IMR-90 (cell line): ENCODE measurements around the gene TCEA2. TPM values are rescaled to one million over a fixed set of nuclear protein-coding genes. Genes with fewer than 3 reads are reported as not detected.

ENCODE experiments used
- ATAC-seq: fragments of 200-7000 bp; cut with Tn5 transposase; 2 replicates; pipeline ENCODE4 v1.9.1; 2020; ENCODE audit warnings: low read depth, mild to moderate bottlenecking, moderate library complexity
- BruUV-seq: library from RNA; stranded (reverse); fragments of 400-500 nt; replicated peaks from 2 replicates; lab custom pipeline; 2021; lab: Mats Ljungman, UMichigan
- CTCF ChIA-PET: fragments of 300-600 bp; formaldehyde crosslinking; extraction: SDS; loops from one replicate; lab custom pipeline; 2021; ENCODE audit warnings: antibody characterized with exemption; lab: Yijun Ruan, JAX
- POLR2A ChIA-PET: fragments of 300-600 bp; sonication (Branson Sonifier 250); formaldehyde crosslinking; loops from one replicate; lab custom pipeline; 2022; ENCODE audit warnings: antibody characterized with exemption; ENCODE audit not compliant: unreplicated experiment; lab: Charles Lee
- DNase-seq: peaks from one replicate; pipeline ENCODE4 v3.0.0; 2013
- H2AFZ ChIP-seq: replicated peaks from 2 replicates; pipeline ENCODE3; 2013; ENCODE audit warnings: low read length, mild to moderate bottlenecking; ENCODE audit not compliant: poor library complexity
- H2AK5ac ChIP-seq: 2 replicates; pipeline ENCODE4 v1.6.1; 2013; ENCODE audit warnings: low read depth, low read length, inconsistent platforms
- H2AK9ac ChIP-seq: replicated peaks from 2 replicates; pipeline ENCODE3; 2013; ENCODE audit warnings: mild to moderate bottlenecking, low read depth, low read length, moderate library complexity; ENCODE audit not compliant: poor library complexity
- H2BK120ac ChIP-seq: 2 replicates; pipeline ENCODE4 v1.6.1; 2013; ENCODE audit warnings: low read depth, low read length, inconsistent platforms
- H2BK15ac ChIP-seq: 3 replicates; pipeline ENCODE4 v1.6.1; 2013; ENCODE audit warnings: low read depth, low read length, inconsistent platforms
- H2BK20ac ChIP-seq: 2 replicates; pipeline ENCODE4 v1.6.1; 2013; ENCODE audit warnings: low read depth, mild to moderate bottlenecking, inconsistent platforms, low read length, moderate library complexity
- H2BK5ac ChIP-seq: 2 replicates; pipeline ENCODE4 v1.6.1; 2013; ENCODE audit warnings: mild to moderate bottlenecking, low read depth, low read length, inconsistent platforms; ENCODE audit not compliant: poor library complexity, severe bottlenecking
- H3K14ac ChIP-seq: replicated peaks from 2 replicates; pipeline ENCODE4 v1.6.1; 2013; ENCODE audit warnings: low read depth, low read length, inconsistent platforms
- H3K18ac ChIP-seq: 2 replicates; pipeline ENCODE4 v1.6.1; 2013; ENCODE audit warnings: low read depth, low read length, control low read depth
- H3K23ac ChIP-seq: 2 replicates; pipeline ENCODE4 v1.6.1; 2013; ENCODE audit warnings: low read depth, low read length, inconsistent platforms
- H3K27ac ChIP-seq: 2 replicates; pipeline ENCODE4 v1.5.1; 2013; ENCODE audit warnings: mild to moderate bottlenecking, control low read depth, low read length; ENCODE audit not compliant: insufficient read depth
- H3K27me3 ChIP-seq: 2 replicates; pipeline ENCODE4 v1.6.1; 2013; ENCODE audit warnings: low read length; ENCODE audit not compliant: control insufficient read depth, insufficient read depth
- H3K36me3 ChIP-seq: 2 replicates; pipeline ENCODE4 v1.6.1; 2013; ENCODE audit warnings: low read length, mixed read lengths; ENCODE audit not compliant: control insufficient read depth, insufficient read depth
- H3K4ac ChIP-seq: 2 replicates; pipeline ENCODE4 v1.6.1; 2013; ENCODE audit warnings: low read depth, low read length, inconsistent platforms
- H3K4me1 ChIP-seq: 2 replicates; pipeline ENCODE4 v1.6.1; 2013; ENCODE audit warnings: low read length, mixed read lengths; ENCODE audit not compliant: control insufficient read depth, insufficient read depth
- H3K4me2 ChIP-seq: 2 replicates; pipeline ENCODE4 v1.6.1; 2013; ENCODE audit warnings: low read depth, mild to moderate bottlenecking, control low read depth, low read length, moderate library complexity
- H3K4me3 ChIP-seq: 2 replicates; pipeline ENCODE4 v1.5.1; 2013; ENCODE audit warnings: low read depth, mild to moderate bottlenecking, control low read depth, low read length, moderate library complexity; ENCODE audit not compliant: insufficient read depth
- H3K56ac ChIP-seq: 2 replicates; pipeline ENCODE4 v1.6.1; 2013; ENCODE audit warnings: low read length, inconsistent platforms; ENCODE audit not compliant: insufficient read depth; ENCODE audit errors: extremely low read depth
- H3K79me1 ChIP-seq, 2 experiments: 2 replicates each; pipeline ENCODE4 v1.6.1; 2013; ENCODE audit warnings: low read length in 2 of 2, inconsistent platforms in 1 of 2, low read depth in 1 of 2
- H3K9ac ChIP-seq: 2 replicates; pipeline ENCODE4 v1.6.1; 2013; ENCODE audit warnings: low read depth, low read length, control low read depth
- H3K9me1 ChIP-seq: 2 replicates; pipeline ENCODE4 v1.6.1; 2013; ENCODE audit warnings: low read length, inconsistent platforms; ENCODE audit not compliant: insufficient read depth
- H3K9me3 ChIP-seq: 2 replicates; pipeline ENCODE4 v1.6.1; 2013; ENCODE audit warnings: low read length; ENCODE audit not compliant: control insufficient read depth, insufficient read depth
- H4K20me1 ChIP-seq: 2 replicates; pipeline ENCODE4 v1.6.1; 2013; ENCODE audit warnings: low read length, inconsistent platforms; ENCODE audit not compliant: insufficient read depth
- H4K5ac ChIP-seq: 2 replicates; pipeline ENCODE4 v1.6.1; 2013; ENCODE audit warnings: mild to moderate bottlenecking, low read depth, low read length, control low read depth
- H4K8ac ChIP-seq, 2 experiments: 2 replicates each; pipeline ENCODE4 v1.6.1; 2013; ENCODE audit warnings: low read depth in 2 of 2, low read length in 2 of 2, control low read depth in 1 of 2, inconsistent platforms in 1 of 2
- H4K91ac ChIP-seq: 2 replicates; pipeline ENCODE4 v1.6.1; 2013; ENCODE audit warnings: low read depth, low read length, inconsistent platforms; ENCODE audit not compliant: insufficient read depth
- BHLHE40 ChIP-seq: fragments of 150-350 bp; IDR thresholded peaks from 2 replicates; pipeline ENCODE4 v1.6.1; 2016; ENCODE audit warnings: mild to moderate bottlenecking, low read depth, low read length
- CEBPB ChIP-seq: IDR thresholded peaks from 2 replicates; pipeline ENCODE4 v1.6.1; 2012; ENCODE audit warnings: low read depth, low read length, improper control_type of control experiment
- CTCF ChIP-seq: conservative IDR thresholded peaks from 2 replicates; pipeline ENCODE4 v1.5.1; 2012; ENCODE audit warnings: mild to moderate bottlenecking, low read depth, low read length, improper control_type of control experiment
- ELK1 ChIP-seq: fragments of 150-350 bp; IDR thresholded peaks from 2 replicates; pipeline ENCODE4 v1.6.1; 2016; ENCODE audit warnings: low read depth, mild to moderate bottlenecking, low read length, moderate library complexity, borderline replicate concordance
- FOS ChIP-seq: fragments of 150-350 bp; IDR thresholded peaks from 2 replicates; pipeline ENCODE4 v1.6.1; 2016; ENCODE audit warnings: low read depth, low read length
- MAFK ChIP-seq: IDR thresholded peaks from 2 replicates; pipeline ENCODE4 v1.6.1; 2012; ENCODE audit warnings: low read depth, low read length, improper control_type of control experiment
- MAZ ChIP-seq: IDR thresholded peaks from 2 replicates; pipeline ENCODE4 v1.6.1; 2012; ENCODE audit warnings: low read depth, mild to moderate bottlenecking, low read length, improper control_type of control experiment, moderate library complexity, borderline replicate concordance
- NFE2L2 ChIP-seq: fragments of 150-350 bp; IDR thresholded peaks from 2 replicates; pipeline ENCODE4 v1.6.1; 2016; ENCODE audit warnings: low read depth, mild to moderate bottlenecking, low read length
- POLR2A ChIP-seq: IDR thresholded peaks from 2 replicates; pipeline ENCODE4 v1.6.1; 2012; ENCODE audit warnings: mild to moderate bottlenecking, low read depth, low read length
- RCOR1 ChIP-seq: IDR thresholded peaks from 2 replicates; pipeline ENCODE4 v1.6.1; 2012; ENCODE audit warnings: mild to moderate bottlenecking, low read length, improper control_type of control experiment; ENCODE audit not compliant: insufficient replicate concordance
- SMC3 ChIP-seq: fragments of 150-350 bp; IDR thresholded peaks from 2 replicates; pipeline ENCODE4 v1.6.1; 2016; ENCODE audit warnings: low read depth, mild to moderate bottlenecking, antibody characterized with exemption, low read length, moderate library complexity
- USF2 ChIP-seq: fragments of 150-350 bp; IDR thresholded peaks from 2 replicates; pipeline ENCODE4 v1.6.1; 2017; ENCODE audit warnings: mild to moderate bottlenecking, antibody characterized with exemption, low read length, low read depth
- WGBS, 2 experiments: methylation state at CpG; one replicate each; pipeline versions ENCODE4 v1.1.5 to v1.1.7; 2013; ENCODE audit warnings: missing lambda C conversion rate in 2 of 2; ENCODE audit not compliant: insufficient read length in 1 of 2; ENCODE audit errors: extremely low coverage in 2 of 2; 5-methylcytosine and 5-hydroxymethylcytosine counted together
- dilution Hi-C: fragments of 300-500 bp; cut with HindIII; formaldehyde crosslinking; loops from one replicate; pipeline ENCODE4 v1.14.3; 2018; ENCODE audit warnings: low sequenced_read_pairs; ENCODE audit not compliant: unreplicated experiment
- in situ Hi-C: fragments of 300-500 bp; cut with MboI; formaldehyde crosslinking; loops from 3 replicates; pipeline ENCODE4 v1.14.3; 2019; ENCODE audit warnings: low sequenced_read_pairs, inconsistent platforms, mixed read lengths
- intact Hi-C: fragments of 100-400 bp; cut with micrococcal nuclease; formaldehyde crosslinking; loops from 2 replicates; pipeline ENCODE4 v1.10.0; 2022
- polyA plus RNA-seq, 3 experiments: library from polyadenylated mRNA; depleted of rRNA; stranded (reverse); fragments of >200 nt; gene quantifications; 2 replicates each; pipeline ENCODE4 v1.2.3, GENCODE V29; 2012; ENCODE audit warnings: low replicate concordance in 1 of 3
- total RNA-seq: library from RNA; depleted of rRNA; stranded (reverse); fragments of >200 nt; gene quantifications from 2 replicates; pipeline ENCODE4 v1.2.3, GENCODE V29; 2012

TCEA2 gene
- total and polyA plus RNA-seq, 2 of the 4 experiments (the other 2 are of a cell fraction), result 9.3 to 30.0 TPM

- no peaks in the 10 kb centered on the region for H3K9me1 ChIP-seq
- DNase-seq, result no peak
- H2BK120ac ChIP-seq, result 0 out of 2 replicates have a peak within 1 kb of the TSS, but pooled peaks have one; percentile 23
- H3K79me1 ChIP-seq, result peaks cover 6 to 8% of the 10 kb centered on the region in 2 experiments; a peak in 3 of 4 replicates
- no peak within 1 kb of the TSS; the same call in 1 of the 2 replicates for H3K18ac ChIP-seq
- H3K27me3 ChIP-seq, result peaks cover 27% of the 10 kb centered on the region
- H2AFZ ChIP-seq, result peak within 1 kb of the TSS; percentile 93
- H3K56ac ChIP-seq, result peak within 1 kb of the TSS; percentile 11; the same call in 1 of the 2 replicates
- H2BK20ac ChIP-seq, result no peak within 1 kb of the TSS
- peak within 1 kb of the TSS; percentile 78 for H3K4me2 ChIP-seq
- peak within 1 kb of the TSS; percentile 1; the same call in 1 of the 2 replicates for H3K23ac ChIP-seq
- peak within 1 kb of the TSS; percentile 43 for H4K5ac ChIP-seq
- H2AK5ac ChIP-seq, result peak within 1 kb of the TSS; percentile 65
- TF ChIP-seq NFE2L2 (no peak), MAFK (no peak), SMC3 (no peak), CEBPB (no peak), MAZ (no peak), RCOR1 (no peak), USF2 (no peak), BHLHE40 (no peak), FOS (no peak), ELK1 (no peak), POLR2A (no peak), CTCF (no peak)
- H2BK15ac ChIP-seq, result no peak within 1 kb of the TSS; the same call in 2 of the 3 replicates
- dilution Hi-C loops (no loop called here), in situ Hi-C loops (no loop called here), intact Hi-C loops (no loop called here)
- peaks cover 17% of the 10 kb centered on the region for H3K4me1 ChIP-seq
- POLR2A ChIA-PET, result no interaction called here
- CTCF ChIA-PET, result interaction anchor here (0.6 kb wide), 1 partner anchor 23 kb away, joined by 3 read pairs; no protein-coding TSS in a partner anchor
- peaks cover 15% of the 10 kb centered on the region for H4K20me1 ChIP-seq
- no TSS peak for BruUV-seq
- H3K36me3 ChIP-seq, result peaks cover 3% of the 10 kb centered on the region; the same call in 1 of the 2 replicates
- H3K14ac ChIP-seq, result peak within 1 kb of the TSS; percentile 50
- H3K9me3 ChIP-seq, result no peaks in the 10 kb centered on the region
- ATAC-seq, result no peak; the same call in 1 of the 2 replicates
- peak within 1 kb of the TSS; percentile 37; the same call in 1 of the 2 replicates for H4K91ac ChIP-seq
- peak within 1 kb of the TSS; percentile 88 for H3K4me3 ChIP-seq
- H3K9ac ChIP-seq, result peak within 1 kb of the TSS; percentile 70
- H2AK9ac ChIP-seq, result peak within 1 kb of the TSS; percentile 91
- peak within 1 kb of the TSS; percentile 30; the same call in 1 of the 2 replicates for H3K27ac ChIP-seq
- H2BK5ac ChIP-seq, result no peak within 1 kb of the TSS
- 33% methylated on average over 9 of the region's 62 CpGs; no CpG with 5 or more reads in 1 of the 2 experiments for WGBS, 2 experiments
- peak within 1 kb of the TSS; percentile 70 for H3K4ac ChIP-seq
- H4K8ac ChIP-seq, result peak within 1 kb of the TSS; percentile 74 to 95
These were observed 17.2 kb downstream of the TCEA2 start, which contains the start of gene OPRL1 for GRCh38 chr20:64080013-64080812. OPRL1 (plus strand) TSS chr20:64080082; CDS start chr20:64092721, 12,639 bp downstream.
